Fibroblast of lung (primary cell): ENCODE results near the gene TLCD1. TPM values are rescaled to one million over a fixed set of nuclear protein-coding genes. Genes with fewer than 3 reads are reported as not detected.
A peak's percentile ranks its signal among the peaks of the same experiment; 100 is the strongest.

ENCODE experiments used
- DNase-seq, 2 donors: peaks; one replicate each; pipeline versions ENCODE4 v3.0.0 to v3.0.0-alpha.2; 2010; ENCODE audit warnings: low read depth in 2 of 2
- H2AFZ ChIP-seq: 2 replicates; pipeline ENCODE4 v1.5.1; 2012; ENCODE audit warnings: low read length, control low read depth, inconsistent platforms
- H3K27ac ChIP-seq: 2 replicates; pipeline ENCODE4 v1.5.1; 2011; ENCODE audit warnings: low read length, control low read depth; ENCODE audit not compliant: insufficient read depth
- H3K27me3 ChIP-seq: 2 replicates; pipeline ENCODE4 v1.5.1; 2011; ENCODE audit warnings: mild to moderate bottlenecking, low read length; ENCODE audit not compliant: control insufficient read depth, insufficient read depth
- H3K36me3 ChIP-seq: 2 replicates; pipeline ENCODE4 v1.5.1; 2011; ENCODE audit warnings: low read length; ENCODE audit not compliant: control insufficient read depth, insufficient read depth
- H3K4me1 ChIP-seq: 2 replicates; pipeline ENCODE4 v1.5.1; 2011; ENCODE audit warnings: low read length; ENCODE audit not compliant: control insufficient read depth, insufficient read depth; ENCODE audit errors: extremely low read depth
- H3K4me2 ChIP-seq: 2 replicates; pipeline ENCODE4 v1.5.1; 2011; ENCODE audit warnings: low read length, control low read depth; ENCODE audit not compliant: insufficient read depth; ENCODE audit errors: extremely low read depth
- H3K4me3 ChIP-seq, 4 experiments: fragments of 200-600 bp in 1 of 4; sonication (generic) in 1 of 4; replicated peaks in 1 of 4; 2 replicates each; pipeline ENCODE4 v1.5.1; 2011 to 2016; ENCODE audit warnings: low read length in 4 of 4, low read depth in 3 of 4, mild to moderate bottlenecking in 3 of 4, control low read depth in 2 of 4, inconsistent platforms in 1 of 4, mixed read lengths in 1 of 4; ENCODE audit not compliant: insufficient read depth in 1 of 4; ENCODE audit errors: control extremely low read depth in 1 of 4
- H3K79me2 ChIP-seq: 2 replicates; pipeline ENCODE4 v1.5.1; 2012; ENCODE audit warnings: mild to moderate bottlenecking, low read length, inconsistent platforms; ENCODE audit not compliant: control insufficient read depth, insufficient read depth
- H3K9ac ChIP-seq: 2 replicates; pipeline ENCODE4 v1.5.1; 2011; ENCODE audit warnings: mild to moderate bottlenecking, low read length, control low read depth; ENCODE audit not compliant: insufficient read depth
- H3K9me3 ChIP-seq: 2 replicates; pipeline ENCODE4 v1.5.1; 2012; ENCODE audit warnings: low read depth, low read length; ENCODE audit not compliant: control insufficient read depth, insufficient read depth
- H4K20me1 ChIP-seq: 2 replicates; pipeline ENCODE4 v1.5.1; 2011; ENCODE audit warnings: low read length; ENCODE audit not compliant: control insufficient read depth, insufficient read depth; ENCODE audit errors: extremely low read depth
- EZH2 ChIP-seq: IDR thresholded peaks from 2 replicates; pipeline ENCODE4 v1.5.1; 2012; ENCODE audit warnings: low read length, control low read depth, mild to moderate bottlenecking; ENCODE audit errors: missing control alignments
- polyA plus RNA-seq, 2 donors: library from polyadenylated mRNA; depleted of rRNA in 1 of 2; stranded (reverse) in 1 of 2; unstranded in 1 of 2; fragments of >200 nt; gene quantifications; 2 replicates each; pipeline ENCODE4 v1.2.1, GENCODE V29; 2011 to 2012; ENCODE audit warnings: missing spikeins in 1 of 2
- total RNA-seq: library from RNA; depleted of rRNA; stranded (reverse); fragments of >200 nt; gene quantifications from 2 replicates; pipeline ENCODE4 v1.2.1, GENCODE V29; 2014
- TF ChIP-seq, protein P1 (sequence below), 2 donors: IDR thresholded peaks in 1 of 2; conservative IDR thresholded peaks in 1 of 2; 1 replicate in 1 of 2; 2 replicates in 1 of 2; pipeline ENCODE4 v1.5.1; 2011 to 2012; ENCODE audit warnings: low read length in 2 of 2, control low read depth in 1 of 2, inconsistent platforms in 1 of 2, low read depth in 1 of 2, mild to moderate bottlenecking in 1 of 2

The TLCD1 gene
- total and polyA plus RNA-seq, 2 donors (not counting 1 experiment from before 2014, with no cell fraction given): 6.6 to 10.8 TPM

GRCh38 chr17:28728364-28729200 lies 2.5 kb upstream of the TLCD1 start, which contains the start of gene NEK8:
NEK8 (plus strand) TSS chr17:28728788; CDS start chr17:28728814, 26 bp downstream.
- Histone ChIP-seq H3K27ac (peak within 1 kb of the TSS; percentile 94), H3K27me3 (no peaks in the 10 kb centered on the region), H4K20me1 (no peaks in the 10 kb centered on the region), H3K79me2 (no peaks in the 10 kb centered on the region), H3K9ac (peak within 1 kb of the TSS; percentile 93), H2AFZ (peak within 1 kb of the TSS; percentile 90), H3K4me2 (peak within 1 kb of the TSS; percentile 99), H3K4me3 (peak within 1 kb of the TSS; percentile 71 to 84 (median 76)), H3K9me3 (no peaks in the 10 kb centered on the region), H3K4me1 (peaks cover 15% of the 10 kb centered on the region), H3K36me3 (peaks cover 4% of the 10 kb centered on the region)
- DNase-seq: peak; percentile 84 to 95
- TF ChIP-seq, protein P1, sequence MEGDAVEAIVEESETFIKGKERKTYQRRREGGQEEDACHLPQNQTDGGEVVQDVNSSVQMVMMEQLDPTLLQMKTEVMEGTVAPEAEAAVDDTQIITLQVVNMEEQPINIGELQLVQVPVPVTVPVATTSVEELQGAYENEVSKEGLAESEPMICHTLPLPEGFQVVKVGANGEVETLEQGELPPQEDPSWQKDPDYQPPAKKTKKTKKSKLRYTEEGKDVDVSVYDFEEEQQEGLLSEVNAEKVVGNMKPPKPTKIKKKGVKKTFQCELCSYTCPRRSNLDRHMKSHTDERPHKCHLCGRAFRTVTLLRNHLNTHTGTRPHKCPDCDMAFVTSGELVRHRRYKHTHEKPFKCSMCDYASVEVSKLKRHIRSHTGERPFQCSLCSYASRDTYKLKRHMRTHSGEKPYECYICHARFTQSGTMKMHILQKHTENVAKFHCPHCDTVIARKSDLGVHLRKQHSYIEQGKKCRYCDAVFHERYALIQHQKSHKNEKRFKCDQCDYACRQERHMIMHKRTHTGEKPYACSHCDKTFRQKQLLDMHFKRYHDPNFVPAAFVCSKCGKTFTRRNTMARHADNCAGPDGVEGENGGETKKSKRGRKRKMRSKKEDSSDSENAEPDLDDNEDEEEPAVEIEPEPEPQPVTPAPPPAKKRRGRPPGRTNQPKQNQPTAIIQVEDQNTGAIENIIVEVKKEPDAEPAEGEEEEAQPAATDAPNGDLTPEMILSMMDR (conservative IDR thresholded peaks at IDR 0.05 in 1 of 2, IDR thresholded peaks at IDR 0.05 in 1 of 2; ENCODE audit: low read depth in 1 of 2, low read length in 2 of 2): no peak
- no peak for TF ChIP-seq EZH2

- Histone ChIP-seq H3K9me3 (no peaks in the 10 kb centered on the region), H3K9ac (peak overlapping the region; percentile 61), H3K4me3 (peak overlapping the region; percentile 66 to 78 (median 74)), H2AFZ (peak overlapping the region; percentile 70), H3K79me2 (peaks cover 15% of the 10 kb centered on the region), H3K4me2 (peak overlapping the region; percentile 95), H3K36me3 (peaks cover 7% of the 10 kb centered on the region), H4K20me1 (no peaks in the 10 kb centered on the region), H3K4me1 (peaks cover 17% of the 10 kb centered on the region), H3K27ac (peak overlapping the region; percentile 46), H3K27me3 (no peaks in the 10 kb centered on the region)
- TF ChIP-seq EZH2: no peak
- TF ChIP-seq, protein P1 (conservative IDR thresholded peaks at IDR 0.05 in 1 of 2, IDR thresholded peaks at IDR 0.05 in 1 of 2; ENCODE audit: low read depth in 1 of 2, low read length in 2 of 2): peak; percentile 93 to 96
- DNase-seq: peak; percentile 91 to 92
These were observed 826 bp upstream of the TLCD1 start for GRCh38 chr17:28726627-28727491.

DNA sequence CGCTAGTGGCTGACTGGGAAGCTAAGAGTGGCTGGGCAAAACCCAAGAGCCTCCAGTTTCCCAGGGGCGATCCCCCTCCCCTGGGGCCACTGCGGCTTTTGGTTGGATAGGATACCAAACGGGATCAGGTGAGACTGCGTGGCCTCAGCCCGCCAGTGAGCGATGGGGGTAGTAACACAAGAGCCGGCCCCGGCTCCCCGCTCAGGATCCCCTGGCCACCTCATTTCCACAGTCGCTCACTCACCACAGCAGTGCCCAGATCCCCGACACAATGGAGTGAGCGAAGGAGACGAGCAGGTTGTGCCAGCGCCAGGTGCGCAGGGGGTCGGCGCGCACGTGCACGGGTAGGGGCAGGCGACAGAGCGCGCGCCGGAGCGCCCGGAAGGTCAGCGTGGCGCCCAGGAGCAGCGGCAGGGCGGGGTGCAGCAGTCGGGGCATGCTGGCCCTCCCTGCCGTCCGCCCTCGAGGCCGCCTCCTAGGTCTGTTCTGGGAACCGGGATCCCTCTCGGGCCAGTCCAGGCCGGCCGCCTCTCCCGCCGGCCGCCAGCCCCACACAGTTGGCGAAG lies 290 bp downstream of the TLCD1 start:
- DNase-seq: peak; percentile 74 to 80
- no peak overlapping the region for H2AFZ ChIP-seq

More for the DNA sequence above, 290 bp downstream of the TLCD1 start:
- TF ChIP-seq, protein P1 (conservative IDR thresholded peaks at IDR 0.05 in 1 of 2, IDR thresholded peaks at IDR 0.05 in 1 of 2; ENCODE audit: low read depth in 1 of 2, low read length in 2 of 2): no peak
- TF ChIP-seq EZH2: no peak
- Histone ChIP-seq H3K9ac (peak overlapping the region; percentile 58), H3K4me1 (peaks cover 17% of the 10 kb centered on the region), H3K36me3 (peaks cover 10% of the 10 kb centered on the region), H3K79me2 (peaks cover 26% of the 10 kb centered on the region), H3K9me3 (no peaks in the 10 kb centered on the region), H3K4me3 (peak overlapping the region; percentile 24 to 78 (median 50)), H3K4me2 (peak overlapping the region; percentile 59), H3K27ac (peak overlapping the region; percentile 68), H3K27me3 (no peaks in the 10 kb centered on the region), H4K20me1 (no peaks in the 10 kb centered on the region)
